ENCODE measurements around the gene SLC6A8. TPM values are rescaled to one million over a fixed set of nuclear protein-coding genes. Genes with fewer than 3 reads are reported as not detected.
A peak's percentile ranks its signal among the peaks of the same experiment; 100 is the strongest.
"Not testable (repeated sequence)": the region's sequence is repeated elsewhere in the genome, so short reads cannot be mapped to it uniquely, and the experiment has no call there.

Gene SLC6A8
- total RNA-seq, 4 donors from 2014 or later = 4.0 to 8.0 (median 6.1) TPM

GRCh38 chrX:153701706-153702105 lies 14.0 kb downstream of the SLC6A8 start:
- no peak for TF ChIP-seq POLR2A (IDR thresholded peaks at IDR 0.05)
- no peak for TF ChIP-seq CTCF (IDR thresholded peaks at IDR 0.05)
- WGBS, 2 donors = 96 to 100% methylated on average over 2 to 9 of the region's 12 CpGs
- Histone ChIP-seq H3K27me3 (no peaks in the 10 kb centered on the region), H3K27ac (no peak overlapping the region), H3K4me1 (peaks cover 3 to 20% of the 10 kb centered on the region in 2 donors), H3K4me3 (replicated peaks in 1 of 3) (no peak overlapping the region), H3K36me3 (peaks cover 0 to 12% of the 10 kb centered on the region in 2 donors), H3K9me3 (no peaks in the 10 kb centered on the region)
- intact Hi-C loops (cut with DNase I) = no loop called here
- DNase-seq = no peak

GRCh38 chrX:153702336-153703035 lies 14.8 kb downstream of the SLC6A8 start:
- no peaks in the 10 kb centered on the region for H3K9me3 ChIP-seq
- H3K4me1 ChIP-seq = peaks cover 3 to 20% of the 10 kb centered on the region in 2 donors
- H3K4me3 ChIP-seq (replicated peaks in 1 of 3) = no peak overlapping the region
- no peaks in the 10 kb centered on the region for H3K27me3 ChIP-seq
- intact Hi-C loops (cut with DNase I) = no loop called here
- 92 to 94% methylated on average over 9 to 23 of the region's 23 CpGs for WGBS, 2 donors
- TF ChIP-seq POLR2A (IDR thresholded peaks at IDR 0.05) (no peak), CTCF (IDR thresholded peaks at IDR 0.05) (no peak)
- DNase-seq = no peak
- H3K36me3 ChIP-seq = peaks cover 0 to 12% of the 10 kb centered on the region in 2 donors
- no peak overlapping the region for H3K27ac ChIP-seq

- no peak for DNase-seq
- no peak overlapping the region for H3K27ac ChIP-seq
- WGBS, 2 donors = no CpG with 5 or more reads among the region's 16 CpGs
- no peak for TF ChIP-seq CTCF (IDR thresholded peaks at IDR 0.05)
- TF ChIP-seq POLR2A (IDR thresholded peaks at IDR 0.05) = no peak
- H3K9me3 ChIP-seq = no peaks in the 10 kb centered on the region
- peaks cover 0 to 12% of the 10 kb centered on the region in 2 donors for H3K36me3 ChIP-seq
- intact Hi-C loops (cut with DNase I) = no loop called here
- no peak overlapping the region for H3K4me3 ChIP-seq (replicated peaks in 1 of 3)
- peaks cover 3 to 20% of the 10 kb centered on the region in 2 donors for H3K4me1 ChIP-seq
- no peaks in the 10 kb centered on the region for H3K27me3 ChIP-seq
Observed at GRCh38 chrX:153703036-153703370, 15.3 kb downstream of the SLC6A8 start.

- H3K9me3 ChIP-seq = no peaks in the 10 kb centered on the region
- H3K4me3 ChIP-seq (replicated peaks in 1 of 3) = no peak overlapping the region
- peak overlapping the region in 1 of 3 donors; percentile 36 for H3K27ac ChIP-seq
- peak; percentile 73 to 79 for DNase-seq
- intact Hi-C loops (cut with DNase I) = no loop called here
- no peak for TF ChIP-seq POLR2A (IDR thresholded peaks at IDR 0.05)
- no peak for TF ChIP-seq CTCF (IDR thresholded peaks at IDR 0.05)
- peaks cover 0 to 12% of the 10 kb centered on the region in 2 donors for H3K36me3 ChIP-seq
- H3K4me1 ChIP-seq = peaks cover 3 to 26% of the 10 kb centered on the region in 2 donors
- no peaks in the 10 kb centered on the region for H3K27me3 ChIP-seq
- WGBS, 2 donors = 56 to 69% methylated on average over 6 to 18 of the region's 18 CpGs
Observed at GRCh38 chrX:153704021-153704526, 16.3 kb downstream of the SLC6A8 start.

- Histone ChIP-seq H3K27ac (peak overlapping the region in 2 of 3 donors; percentile 29 to 36), H3K4me1 (peaks cover 3 to 26% of the 10 kb centered on the region in 2 donors), H3K36me3 (peaks cover 0 to 12% of the 10 kb centered on the region in 2 donors)
- WGBS, 2 donors = 87 to 96% methylated on average over 3 to 4 of the region's 12 CpGs
- H3K4me3 ChIP-seq (replicated peaks in 1 of 3); H3K9me3 ChIP-seq; H3K27me3 ChIP-seq; intact Hi-C loops (cut with DNase I): not testable (repeated sequence)
- DNase-seq = peak; percentile 52 to 55
Observed at GRCh38 chrX:153704631-153705402, 17.1 kb downstream of the SLC6A8 start.

GRCh38 chrX:153705403-153706060 lies 17.8 kb downstream of the SLC6A8 start:
- H3K4me3 ChIP-seq (replicated peaks in 1 of 3); H3K9me3 ChIP-seq; intact Hi-C loops (cut with DNase I); DNase-seq; H3K27me3 ChIP-seq: not testable (repeated sequence)
- Histone ChIP-seq H3K36me3 (peaks cover 0 to 11% of the 10 kb centered on the region in 2 donors), H3K27ac (peak overlapping the region in 2 of 3 donors; percentile 24 to 29), H3K4me1 (peaks cover 3 to 26% of the 10 kb centered on the region in 2 donors)
- WGBS, 2 donors = no CpG with 5 or more reads among the region's 18 CpGs
